DMS114 treated with DMSO at 0.1 percent for 48 hours (cell line): ENCODE results near the gene PRKG1.

Experiments used
- DNase-seq: peaks from one replicate; lab custom pipeline; 2025; ENCODE audit not compliant: unreplicated experiment; lab: John Stamatoyannopoulos, UW

PRKG1 gene

DNA sequence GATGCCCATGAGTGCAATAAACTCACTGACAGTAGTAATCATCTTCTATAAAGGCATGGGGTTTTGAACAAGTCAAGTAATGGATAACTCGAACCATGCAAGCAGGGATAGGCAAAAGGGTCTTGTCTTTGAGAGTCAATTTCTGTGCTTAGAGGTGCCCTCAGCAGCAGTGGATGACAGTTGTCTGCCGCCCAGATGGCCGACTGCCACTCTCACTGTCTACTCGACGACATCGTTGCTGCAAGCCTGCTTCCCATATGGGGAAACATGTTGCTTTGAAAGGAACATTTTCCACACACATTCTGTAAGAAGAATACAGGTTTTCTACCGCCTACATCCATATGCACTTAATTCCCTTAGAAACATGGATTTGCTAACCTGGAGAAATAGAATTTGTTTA lies 1003.5 kb downstream of the PRKG1 start:
- DNase-seq: no peak

GRCh38 chr10:52078397-52078937 lies 1004.2 kb downstream of the PRKG1 start:
- DNase-seq: no peak

GRCh38 chr10:52082307-52082706 lies 1008.0 kb downstream of the PRKG1 start:
- DNase-seq: no peak

GRCh38 chr10:52083422-52083821 lies 1009.1 kb downstream of the PRKG1 start:
- no peak for DNase-seq

DNA sequence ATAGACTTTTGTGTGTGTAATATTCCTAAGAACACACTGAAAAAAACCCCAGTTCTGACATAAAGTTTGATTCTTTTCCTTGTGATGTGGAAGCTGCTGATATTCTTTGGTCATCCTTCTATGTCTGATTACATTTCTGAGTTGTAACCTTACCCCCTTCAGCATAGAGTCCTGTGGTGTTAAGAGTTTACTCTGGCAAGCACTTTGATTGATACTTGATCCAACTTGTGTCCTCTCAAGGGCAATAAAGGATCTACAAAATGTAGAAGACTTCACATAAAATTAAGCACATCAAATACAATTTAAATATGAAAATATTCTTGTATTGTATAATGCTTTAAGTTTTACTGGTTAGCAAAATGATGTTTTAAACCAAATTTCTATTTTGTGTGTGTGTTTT lies 1018.1 kb downstream of the PRKG1 start:
- DNase-seq: no peak

DNA sequence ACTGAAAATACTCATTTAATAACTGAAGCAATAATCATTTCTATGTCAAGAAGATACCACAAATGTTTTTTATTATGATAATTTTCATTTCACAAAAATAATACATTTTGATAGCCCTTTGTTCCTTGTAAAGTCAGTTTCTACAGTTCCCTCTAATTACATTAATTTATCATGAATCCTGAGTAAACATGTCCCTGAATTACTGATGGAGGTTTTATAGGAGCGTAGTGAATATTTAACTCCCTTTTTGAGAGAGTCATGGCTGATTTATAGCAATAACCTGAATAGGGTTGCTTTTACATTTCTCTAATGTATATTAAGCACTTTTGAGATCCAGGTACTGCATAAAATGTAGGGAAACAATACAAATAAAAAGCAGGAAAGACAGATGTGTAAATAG lies 1023.8 kb downstream of the PRKG1 start:
- no peak for DNase-seq

- no peak for DNase-seq
Observed at GRCh38 chr10:52099026-52099600, 1024.8 kb downstream of the PRKG1 start.

DNA sequence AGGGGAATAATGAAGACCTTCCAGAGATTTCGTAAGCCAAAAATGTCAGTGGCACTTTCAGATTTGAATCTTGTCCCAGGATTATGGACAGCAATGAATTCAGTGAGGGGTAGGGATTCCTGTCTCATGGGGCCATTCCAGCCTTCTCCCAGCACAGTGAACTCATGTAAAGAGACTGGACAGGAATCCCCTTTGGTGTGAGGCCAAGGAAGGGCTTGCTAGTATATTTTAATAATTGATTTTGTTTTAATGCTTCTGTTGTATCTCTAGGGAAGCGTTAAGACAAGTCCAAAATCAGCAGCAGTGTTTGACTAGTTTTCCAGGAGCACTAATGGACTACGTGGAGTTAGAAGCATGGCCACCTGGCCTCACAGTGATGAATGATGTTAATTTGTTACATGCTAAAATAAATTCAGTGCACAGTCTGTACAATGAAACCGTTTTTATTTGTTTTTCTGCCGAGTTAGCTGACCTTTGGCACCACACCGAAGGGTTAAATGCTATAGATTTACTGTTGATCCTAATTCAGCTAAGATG lies 1025.8 kb downstream of the PRKG1 start:
- no peak for DNase-seq

DNA sequence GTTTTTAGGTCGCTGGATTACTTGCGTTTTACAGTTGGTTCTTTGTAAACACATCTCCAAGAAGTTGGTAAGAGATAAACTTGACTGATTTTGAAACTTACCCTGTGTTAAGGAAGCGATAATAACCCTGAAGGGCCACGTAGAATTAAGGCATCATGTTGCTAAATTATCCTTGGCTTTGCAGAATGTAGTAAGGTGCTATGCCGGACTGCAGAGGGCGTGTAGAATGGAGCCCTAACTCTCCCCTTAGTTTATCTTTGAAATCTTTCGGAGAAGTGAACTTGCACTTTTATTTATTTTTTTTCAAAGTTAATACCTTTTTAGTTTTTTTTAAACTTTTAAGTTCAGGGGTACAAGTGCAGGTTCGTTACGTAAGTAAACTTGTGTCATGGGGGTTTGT lies 1031.0 kb downstream of the PRKG1 start:
- no peak for DNase-seq

DNA sequence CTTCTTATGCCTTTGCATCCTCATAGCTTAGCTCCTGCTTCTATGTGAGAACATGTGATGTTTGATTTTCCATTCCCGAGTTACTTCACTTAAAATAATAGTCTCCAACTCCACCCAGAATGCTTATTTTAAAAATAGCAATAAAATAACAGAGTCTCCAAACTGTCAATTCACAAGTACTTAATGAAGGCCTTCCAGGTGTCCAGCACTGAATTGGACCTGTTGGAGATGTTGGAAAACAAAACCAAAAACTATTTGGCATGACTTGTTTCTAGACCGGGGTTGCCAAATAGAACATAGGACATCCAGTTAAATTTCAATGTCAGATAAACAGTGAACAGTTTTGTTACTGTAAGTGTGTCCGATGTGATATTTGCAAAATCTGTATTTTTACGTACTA lies 1031.7 kb downstream of the PRKG1 start:
- DNase-seq: no peak

GRCh38 chr10:52106899-52107298 lies 1032.6 kb downstream of the PRKG1 start:
- DNase-seq: no peak

GRCh38 chr10:52108236-52108635 lies 1033.9 kb downstream of the PRKG1 start:
- DNase-seq: no peak

- DNase-seq: no peak
Observed at GRCh38 chr10:52110576-52110975, 1036.3 kb downstream of the PRKG1 start.

DNA sequence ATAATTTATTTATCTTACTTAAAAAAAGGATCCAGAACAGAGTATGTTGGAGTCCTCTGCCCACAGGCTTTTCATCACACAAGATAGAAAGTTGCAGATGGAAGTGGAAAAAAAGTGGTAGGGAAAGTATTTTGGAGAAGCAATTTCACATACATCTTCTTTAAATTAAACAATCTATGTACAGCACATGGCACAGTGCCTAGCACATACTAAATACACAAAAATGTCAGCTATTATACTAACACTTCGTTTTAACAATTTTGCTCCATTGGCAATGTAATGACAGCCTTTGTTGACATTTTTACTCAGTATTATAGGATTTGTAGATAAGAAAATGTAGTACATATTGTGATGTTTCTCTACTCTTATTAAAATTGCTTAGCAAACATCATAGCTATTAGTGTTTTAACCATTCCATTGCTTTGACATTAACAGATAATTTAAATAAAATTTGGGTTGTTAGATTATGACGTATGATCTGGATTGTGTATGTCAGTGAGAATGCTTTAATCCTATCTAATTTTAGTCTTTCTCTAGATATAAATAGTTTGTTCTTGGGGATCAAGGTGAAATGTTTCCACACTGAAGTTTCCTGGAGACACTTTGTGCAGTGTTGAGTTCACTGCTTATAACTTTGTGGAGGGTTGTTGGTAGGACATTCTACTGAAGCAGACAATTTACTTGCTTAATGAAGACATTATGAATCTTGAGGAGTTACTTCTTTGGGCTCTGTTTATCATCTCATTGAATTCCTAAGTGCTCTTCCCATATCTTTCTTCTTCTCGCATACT lies 1037.0 kb downstream of the PRKG1 start:
- no peak for DNase-seq

- no peak for DNase-seq
Observed at GRCh38 chr10:52115823-52116222, 1041.5 kb downstream of the PRKG1 start.

DNA sequence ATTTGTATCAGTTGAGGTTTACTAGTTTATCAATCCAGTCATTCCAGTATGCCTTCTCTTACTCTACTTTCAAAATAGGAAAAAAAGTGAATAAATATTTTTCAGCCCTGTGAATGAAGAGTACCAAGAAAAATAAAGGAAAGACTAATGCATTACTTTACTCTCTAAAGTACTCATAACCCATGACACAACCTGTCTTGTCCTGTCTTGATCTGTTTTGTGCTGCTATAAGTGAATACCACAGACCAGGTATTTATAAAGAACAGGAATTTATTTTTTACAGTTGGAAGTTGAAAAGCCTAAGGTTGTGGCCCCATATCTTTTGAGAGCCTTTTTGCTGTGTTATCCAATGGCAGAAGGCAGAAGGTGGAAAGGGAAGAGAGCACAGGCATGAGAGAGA lies 1045.2 kb downstream of the PRKG1 start:
- no peak for DNase-seq

- no peak for DNase-seq
Observed at GRCh38 chr10:52121688-52122087, 1047.4 kb downstream of the PRKG1 start.

- no peak for DNase-seq
Observed at GRCh38 chr10:52128056-52128683, 1053.9 kb downstream of the PRKG1 start.

DNA sequence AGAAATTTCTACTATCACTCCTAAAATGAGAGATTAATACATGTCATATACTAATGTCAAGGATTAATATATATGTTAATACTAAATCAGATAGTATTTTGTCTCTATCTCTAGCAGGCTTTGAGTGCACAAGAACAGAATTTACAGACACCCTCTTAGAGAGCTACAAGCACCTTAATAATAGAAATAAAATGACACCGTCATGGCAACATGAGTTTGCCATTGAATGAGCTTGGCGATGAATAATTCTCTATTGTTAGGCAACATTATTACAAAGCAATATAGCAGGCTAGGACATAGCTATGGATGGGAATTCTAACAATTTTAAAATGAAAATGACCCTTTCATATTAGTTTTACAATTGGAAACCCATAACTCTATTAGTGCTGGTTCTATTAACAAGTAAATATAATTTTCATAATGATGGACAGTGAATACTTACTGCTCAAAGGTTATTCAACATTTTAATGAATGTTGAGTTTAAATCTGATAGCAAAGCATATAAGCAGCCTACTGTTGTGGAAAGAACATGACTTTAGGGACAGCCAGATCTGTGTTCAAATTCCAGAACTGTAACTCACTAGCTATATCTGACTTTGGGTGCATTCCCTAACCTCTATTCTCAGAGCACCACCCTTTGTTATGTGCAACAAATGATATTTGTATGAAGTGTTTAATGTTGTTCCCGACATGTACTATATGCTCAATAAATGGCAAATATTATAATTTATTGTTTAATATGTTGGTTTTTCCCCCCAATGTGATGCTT lies 1055.3 kb downstream of the PRKG1 start:
- no peak for DNase-seq

- DNase-seq: no peak
Observed at GRCh38 chr10:52135101-52135500, 1060.8 kb downstream of the PRKG1 start.

DNA sequence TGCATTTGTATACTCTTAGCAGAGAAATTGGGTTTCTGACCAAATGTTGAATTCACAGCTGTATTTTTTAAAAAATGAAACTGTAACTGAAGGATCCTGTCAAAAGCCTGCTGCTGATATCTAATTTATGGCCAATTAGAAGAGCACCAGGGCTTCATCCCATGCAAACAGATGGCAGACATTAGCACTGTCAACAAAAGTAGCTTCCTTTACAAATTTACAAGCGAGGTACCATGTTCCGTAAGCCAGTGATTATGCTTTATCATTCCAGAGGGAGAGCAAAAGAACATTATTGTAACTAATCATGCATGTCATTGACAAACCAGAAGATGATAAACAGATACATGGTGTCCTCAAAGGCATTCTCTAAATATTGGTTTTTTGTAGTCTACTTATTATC lies 1062.6 kb downstream of the PRKG1 start:
- no peak for DNase-seq
